T47D (cell line): ENCODE results near the gene FXYD4.
"Not testable (repeated sequence)": the region's sequence is repeated elsewhere in the genome, so short reads cannot be mapped to it uniquely, and the experiment has no call there.

Source experiments
- DNase-seq, 2 experiments: peaks; one replicate each; pipeline versions ENCODE4 v3.0.0 to v3.0.0-alpha.2; 2011 to 2012; ENCODE audit warnings: low read depth in 1 of 2, low spot score in 1 of 2
- JUND ChIP-seq: IDR thresholded peaks from 2 replicates; pipeline ENCODE4 v1.6.1; 2012; ENCODE audit warnings: low read depth
- in situ Hi-C: cut with HindIII; loops from 2 replicates; pipeline ENCODE4 v1.10.0; 2016; ENCODE audit warnings: low sequenced_read_pairs, low pct_unique_long_range_greater_than_20kb

Gene FXYD4

GRCh38 chr10:43371418-43371817, at the start of gene FXYD4:
Gene FXYD4 (plus strand): TSS chr10:43371636. CDS start chr10:43373747, 2,111 bp downstream.
- no peak for DNase-seq
- in situ Hi-C loops = no loop called here

GRCh38 chr10:43322331-43322730, 49.1 kb upstream of the FXYD4 start:
- TF ChIP-seq JUND = no peak
- peak; percentile 69 to 73 for DNase-seq
- in situ Hi-C loops = no loop called here

More at GRCh38 chr10:43371418-43371817, at the start of gene FXYD4:
- no peak for TF ChIP-seq JUND

- no peak for TF ChIP-seq JUND
- peak; percentile 85 to 92 for DNase-seq
- in situ Hi-C loops = no loop called here
Measured at GRCh38 chr10:43322769-43323168, 48.7 kb upstream of the FXYD4 start.

- in situ Hi-C loops = no loop called here
- DNase-seq = no peak
- TF ChIP-seq JUND = no peak
Measured at GRCh38 chr10:43323245-43323644, 48.2 kb upstream of the FXYD4 start.

GRCh38 chr10:43324876-43325275, 46.6 kb upstream of the FXYD4 start:
- no peak for DNase-seq
- no peak for TF ChIP-seq JUND
- in situ Hi-C loops = no loop called here

- TF ChIP-seq JUND = no peak
- DNase-seq = no peak
- in situ Hi-C loops = no loop called here
Measured at GRCh38 chr10:43327171-43327570, 44.3 kb upstream of the FXYD4 start.

- in situ Hi-C loops = no loop called here
- TF ChIP-seq JUND = no peak
Measured at GRCh38 chr10:43327986-43328385, 43.5 kb upstream of the FXYD4 start.

GRCh38 chr10:43328810-43329209, 42.6 kb upstream of the FXYD4 start:
- DNase-seq, in situ Hi-C loops: not testable (repeated sequence)

More at GRCh38 chr10:43327986-43328385, 43.5 kb upstream of the FXYD4 start:
- no peak for DNase-seq

- not testable (repeated sequence) for DNase-seq
Measured at GRCh38 chr10:43329246-43329885, 42.1 kb upstream of the FXYD4 start.

GRCh38 chr10:43330049-43330823, 41.2 kb upstream of the FXYD4 start:
- in situ Hi-C loops, DNase-seq: not testable (repeated sequence)

More at GRCh38 chr10:43329246-43329885, 42.1 kb upstream of the FXYD4 start:
- in situ Hi-C loops = not testable (repeated sequence)

- DNase-seq, in situ Hi-C loops: not testable (repeated sequence)
Measured at GRCh38 chr10:43330824-43331127, 40.7 kb upstream of the FXYD4 start.

- DNase-seq = no peak
- in situ Hi-C loops = no loop called here
- no peak for TF ChIP-seq JUND
Measured at GRCh38 chr10:43333653-43334052, 37.8 kb upstream of the FXYD4 start.

GRCh38 chr10:43336061-43336460, 35.4 kb upstream of the FXYD4 start:
- in situ Hi-C loops = no loop called here
- no peak for DNase-seq
- TF ChIP-seq JUND = no peak
